Stimulated activated CD8-positive, alpha-beta memory T cell treated with anti-CD3 and anti-CD28 coated beads, Interleukin-7, amount 100 ng/mL, for 24 hours (primary cell): ENCODE results near the gene NCOA7.
"Not testable (repeated sequence)": the region's sequence is repeated elsewhere in the genome, so short reads cannot be mapped to it uniquely, and the experiment has no call there.

Experiments used
- DNase-seq: peaks from one replicate; pipeline ENCODE4 v3.0.0-alpha.2; 2020; ENCODE audit warnings: low read depth

The NCOA7 gene

DNA sequence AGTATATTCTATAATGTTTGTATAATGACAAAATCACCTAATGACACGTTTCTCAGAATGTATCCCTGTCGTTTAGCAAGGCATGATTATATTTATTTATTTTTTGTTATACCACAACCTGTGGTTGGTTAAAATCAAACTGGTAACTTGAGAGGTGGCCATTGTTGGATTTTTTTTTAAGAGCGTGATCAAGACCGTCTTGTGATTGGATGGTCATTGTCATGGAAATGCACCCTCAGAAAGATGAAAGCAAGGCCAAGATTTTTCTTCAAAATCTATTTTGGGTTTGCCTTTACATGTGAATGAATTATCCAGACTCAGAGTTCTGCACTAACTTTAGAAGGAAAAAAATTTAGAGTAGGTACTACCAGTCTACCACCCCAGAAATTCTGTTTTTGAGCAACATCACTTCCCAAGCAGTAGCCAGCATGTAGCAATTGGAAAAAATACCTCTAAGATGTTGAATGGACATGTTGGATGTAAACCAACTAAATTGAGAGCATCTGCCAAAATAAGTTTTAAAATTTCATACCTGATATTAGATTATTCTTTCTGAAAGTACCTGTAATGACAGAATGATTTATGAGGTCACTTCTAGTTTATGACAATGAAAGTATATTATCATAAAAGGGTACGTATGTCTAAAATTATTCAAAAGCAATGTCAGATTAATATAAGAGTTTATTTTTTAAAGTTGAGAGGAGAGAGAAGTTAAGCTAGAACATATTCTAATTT, 50.8 kb downstream of the NCOA7 start:
- DNase-seq, result no peak

DNA sequence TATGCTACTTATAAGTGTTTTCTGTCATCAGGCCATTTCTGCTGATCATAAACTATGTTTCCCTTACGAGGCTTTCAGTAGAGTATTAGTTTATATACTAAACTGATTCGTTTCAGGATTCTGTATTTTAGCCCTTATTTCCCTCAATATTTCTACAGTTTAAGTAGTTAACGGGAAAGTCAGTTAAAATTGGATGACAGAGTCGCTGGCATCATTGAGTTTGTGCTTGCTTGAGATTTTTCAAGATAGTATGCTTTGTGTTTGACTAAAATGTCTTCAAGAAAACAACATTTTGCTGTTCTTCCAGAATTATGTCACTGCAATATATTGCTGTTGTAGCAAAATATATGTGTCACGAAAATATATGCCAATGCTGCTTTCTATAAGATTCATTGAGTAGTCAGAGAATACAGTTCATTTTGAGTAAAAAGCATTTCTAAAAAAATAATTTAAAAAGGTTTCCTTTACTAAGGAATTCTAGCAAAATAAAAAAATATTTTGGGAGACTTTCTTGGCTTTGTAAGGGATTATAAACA, 51.4 kb downstream of the NCOA7 start:
- no peak for DNase-seq

DNA sequence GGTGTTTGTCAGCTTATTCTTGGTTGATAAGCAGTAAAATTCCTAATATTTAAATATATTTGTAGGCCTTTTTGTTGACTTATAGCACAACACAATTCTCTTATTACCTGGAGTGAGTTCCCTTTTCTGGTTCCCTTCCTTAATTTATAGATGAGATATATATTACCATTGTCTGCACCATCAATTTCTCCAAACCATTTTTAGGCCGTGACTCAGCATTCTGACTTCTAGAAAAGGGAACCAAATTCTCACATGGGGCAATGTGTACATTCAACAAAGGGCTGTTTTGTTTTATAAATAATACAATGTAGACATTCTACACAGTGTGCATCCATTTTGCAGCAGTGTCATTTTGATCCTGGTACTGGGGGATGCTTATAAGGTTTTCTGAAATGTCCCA, 52.8 kb downstream of the NCOA7 start:
- DNase-seq, result no peak

DNA sequence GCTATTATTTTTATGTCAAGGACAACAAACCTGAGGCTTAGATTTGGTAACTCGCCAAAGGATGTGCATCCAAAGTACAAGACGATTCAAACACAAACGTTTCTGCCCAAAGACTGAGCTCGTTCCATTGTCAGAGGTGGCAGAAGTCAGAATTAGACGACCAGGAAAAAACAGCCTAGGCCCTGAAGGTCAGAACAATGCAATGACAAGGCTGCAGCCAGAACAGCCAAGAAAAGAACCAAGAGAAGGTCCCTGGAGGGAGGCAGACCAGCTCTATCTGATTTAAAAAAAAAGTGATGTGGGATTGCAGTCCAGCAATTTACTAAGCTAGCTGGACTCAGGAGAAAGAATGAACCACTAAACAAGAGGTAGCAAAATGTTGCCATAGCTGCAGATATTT, 54.2 kb downstream of the NCOA7 start:
- no peak for DNase-seq

DNA sequence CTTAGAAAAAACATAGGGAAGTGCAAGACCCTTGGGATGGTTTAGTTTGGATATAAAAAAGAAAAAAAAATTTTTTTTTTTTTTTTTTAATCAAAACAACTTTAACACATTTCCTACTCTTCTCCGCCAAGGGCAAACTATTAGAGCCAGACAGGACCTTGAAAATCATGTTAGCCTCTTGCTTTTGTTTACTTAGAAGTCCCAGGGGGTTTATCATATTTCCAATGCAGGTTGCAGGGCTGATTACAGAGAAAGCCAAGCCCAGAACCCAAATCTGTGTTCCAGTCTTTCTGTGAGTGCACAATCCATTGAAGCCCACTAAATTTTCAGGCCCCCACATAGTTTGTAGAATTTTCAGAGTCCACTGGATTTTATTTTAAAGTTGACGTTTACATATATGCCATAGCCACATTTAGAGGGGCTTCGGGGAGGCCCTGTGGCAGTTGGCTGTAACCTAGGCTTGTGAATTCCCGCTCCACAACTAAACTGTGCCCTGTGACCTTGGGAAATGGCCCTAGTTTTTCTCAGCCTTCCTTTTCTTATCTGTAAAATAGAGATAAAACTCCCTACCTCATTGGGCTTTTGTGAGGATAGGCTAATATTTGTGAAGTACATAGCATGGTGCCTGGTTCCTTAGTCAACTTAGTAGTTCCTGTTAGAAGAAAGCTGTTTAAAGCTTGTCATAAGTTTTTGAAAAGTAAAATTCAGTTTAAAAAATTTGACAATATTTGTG, 55.7 kb downstream of the NCOA7 start:
- DNase-seq, result no peak

DNA sequence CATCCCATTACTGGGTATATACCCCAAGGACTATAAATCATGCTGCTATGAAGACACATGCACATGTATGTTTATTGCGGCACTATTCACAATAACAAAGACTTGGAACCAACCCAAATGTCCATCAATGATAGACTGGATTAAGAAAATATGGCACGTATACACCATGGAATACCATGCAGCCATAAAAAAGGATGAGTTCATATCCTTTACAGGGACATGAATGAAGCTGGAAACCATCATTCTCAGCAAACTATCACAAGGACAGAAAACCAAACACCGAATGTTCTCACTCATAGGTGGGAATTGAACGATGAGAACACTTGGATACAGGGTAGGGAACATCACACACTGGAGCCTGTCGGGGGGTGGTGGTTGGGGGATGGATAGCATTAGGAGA, 57.5 kb downstream of the NCOA7 start:
- DNase-seq, result not testable (repeated sequence)

DNA sequence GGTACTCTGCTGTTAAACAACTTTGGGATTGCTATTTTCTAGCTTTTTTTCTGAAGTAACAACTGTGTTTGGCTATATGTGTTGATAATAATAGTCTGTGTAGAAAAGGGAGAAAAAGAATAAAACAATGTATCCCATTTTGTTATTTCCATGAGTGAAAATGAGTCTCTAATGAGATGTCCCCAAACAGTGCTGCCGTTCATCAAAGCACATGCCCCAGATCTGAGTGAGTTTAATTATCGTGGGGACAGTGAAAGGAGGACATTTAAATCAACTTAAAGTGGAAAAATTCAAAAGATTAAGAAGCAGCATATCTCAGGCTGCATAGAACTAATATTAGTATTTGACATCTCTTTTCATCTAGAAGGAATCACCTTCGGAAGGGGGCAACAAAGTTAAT, 59.6 kb downstream of the NCOA7 start:
- DNase-seq, result no peak

DNA sequence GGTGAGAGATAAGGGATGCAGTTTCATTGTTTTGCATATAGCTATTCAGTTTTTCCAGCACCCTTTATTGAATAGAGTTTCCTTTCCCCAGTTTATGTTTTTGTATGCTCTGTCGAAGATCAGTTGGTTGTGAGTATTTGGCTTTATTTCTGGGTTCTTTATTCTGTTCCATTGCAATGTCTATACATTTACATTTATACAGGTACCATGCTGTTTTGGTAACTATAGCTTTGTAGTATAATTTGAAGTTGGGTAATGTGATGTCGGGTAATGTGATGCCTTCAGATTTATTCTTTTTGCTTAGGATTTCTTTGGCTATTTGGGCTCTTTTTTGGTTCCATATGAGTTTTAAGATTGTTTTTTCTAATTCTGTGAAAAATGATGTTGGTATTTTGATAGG, 61.8 kb downstream of the NCOA7 start:
- no peak for DNase-seq

DNA sequence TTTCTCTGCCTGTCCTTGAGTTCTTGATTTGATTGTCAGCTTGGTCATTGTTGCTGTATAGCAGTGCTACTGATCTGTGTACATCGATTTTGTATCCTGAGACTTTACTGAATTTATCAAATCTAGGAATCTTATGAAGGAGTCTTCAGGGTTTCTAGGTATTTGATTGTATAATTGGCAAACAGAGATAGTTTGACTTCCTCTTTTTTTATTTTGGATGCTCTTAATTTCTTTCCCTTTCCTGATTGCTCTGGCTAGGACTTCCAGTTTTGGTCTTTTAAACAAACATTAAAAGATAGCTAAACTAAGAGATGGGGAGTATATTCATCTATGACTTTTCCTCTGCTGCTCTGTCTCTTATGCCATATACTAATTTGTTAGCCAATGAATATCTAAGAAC, 62.4 kb downstream of the NCOA7 start:
- no peak for DNase-seq

DNA sequence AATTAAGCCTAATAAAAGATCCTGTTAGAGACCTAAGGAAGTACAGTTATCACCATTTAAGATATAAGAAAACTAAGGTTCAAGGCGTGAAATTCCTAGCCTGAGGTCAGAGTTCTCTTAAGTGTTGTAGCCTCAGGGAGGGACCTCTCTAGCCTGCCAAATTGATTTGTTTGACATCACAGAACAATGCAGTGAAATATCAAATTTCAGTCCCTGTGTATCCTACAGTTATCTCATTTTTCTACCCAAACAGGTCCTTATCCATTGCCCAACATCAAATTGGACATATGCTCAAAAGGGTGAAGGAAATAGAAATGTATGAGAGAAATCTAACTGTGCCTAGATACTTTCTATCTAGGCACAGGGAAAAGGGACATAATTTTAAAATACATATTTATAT, 63.0 kb downstream of the NCOA7 start:
- DNase-seq, result no peak

DNA sequence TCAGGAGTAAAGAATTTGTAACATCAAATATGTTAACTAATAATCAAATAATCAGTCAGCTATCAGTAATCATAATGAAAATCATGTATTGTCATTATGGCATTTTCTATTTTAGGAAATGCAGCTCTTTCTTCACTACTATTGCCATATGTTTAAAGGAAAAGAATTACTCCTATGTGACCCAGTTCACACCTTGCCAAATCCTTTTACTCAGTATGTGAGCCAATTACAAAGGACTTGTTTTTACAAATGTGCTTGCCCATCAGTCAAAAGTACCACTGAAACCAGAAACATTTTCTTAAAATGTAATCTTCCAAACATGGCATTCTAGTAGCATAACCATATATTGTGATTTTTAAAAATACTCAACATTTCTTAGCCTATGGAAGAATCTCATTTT, 63.6 kb downstream of the NCOA7 start:
- no peak for DNase-seq

DNA sequence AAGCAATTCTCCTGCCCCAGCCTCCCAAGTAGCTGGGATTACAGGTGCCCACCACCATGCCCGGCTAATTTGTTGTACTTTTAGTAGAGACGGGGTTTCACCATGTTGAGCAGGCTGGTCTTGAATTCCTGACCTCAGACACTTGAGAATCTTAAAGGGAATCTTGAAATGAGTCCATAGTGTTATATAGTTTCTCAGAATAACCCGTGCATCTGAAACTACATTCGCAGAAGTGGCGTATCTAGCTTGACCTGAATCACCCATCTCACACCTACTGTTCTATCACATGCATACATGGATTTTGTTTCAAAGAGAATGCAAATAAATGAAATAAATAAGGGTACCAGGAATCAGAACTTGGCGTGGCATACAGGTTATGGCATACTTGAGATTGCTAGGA, 65.0 kb downstream of the NCOA7 start:
- no peak for DNase-seq

DNA sequence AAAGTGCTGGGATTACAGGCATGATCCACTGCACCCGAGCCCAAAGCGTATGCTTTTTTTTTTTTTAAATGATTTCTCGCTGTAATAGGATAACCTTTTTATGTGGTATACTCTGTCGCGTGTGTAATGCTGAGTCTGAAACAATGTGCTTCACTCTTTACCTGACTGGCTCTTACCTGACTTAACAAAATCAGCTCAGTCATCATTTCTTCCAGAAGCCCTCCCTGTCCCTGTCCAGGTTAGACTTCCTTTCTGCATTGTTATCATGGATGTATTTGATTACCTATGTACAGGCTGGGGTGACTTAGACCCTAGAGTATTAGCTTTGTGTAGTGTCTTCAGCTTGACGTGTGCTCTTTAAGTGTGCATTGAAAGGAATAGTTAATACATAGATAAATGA, 67.1 kb downstream of the NCOA7 start:
- DNase-seq, result no peak

DNA sequence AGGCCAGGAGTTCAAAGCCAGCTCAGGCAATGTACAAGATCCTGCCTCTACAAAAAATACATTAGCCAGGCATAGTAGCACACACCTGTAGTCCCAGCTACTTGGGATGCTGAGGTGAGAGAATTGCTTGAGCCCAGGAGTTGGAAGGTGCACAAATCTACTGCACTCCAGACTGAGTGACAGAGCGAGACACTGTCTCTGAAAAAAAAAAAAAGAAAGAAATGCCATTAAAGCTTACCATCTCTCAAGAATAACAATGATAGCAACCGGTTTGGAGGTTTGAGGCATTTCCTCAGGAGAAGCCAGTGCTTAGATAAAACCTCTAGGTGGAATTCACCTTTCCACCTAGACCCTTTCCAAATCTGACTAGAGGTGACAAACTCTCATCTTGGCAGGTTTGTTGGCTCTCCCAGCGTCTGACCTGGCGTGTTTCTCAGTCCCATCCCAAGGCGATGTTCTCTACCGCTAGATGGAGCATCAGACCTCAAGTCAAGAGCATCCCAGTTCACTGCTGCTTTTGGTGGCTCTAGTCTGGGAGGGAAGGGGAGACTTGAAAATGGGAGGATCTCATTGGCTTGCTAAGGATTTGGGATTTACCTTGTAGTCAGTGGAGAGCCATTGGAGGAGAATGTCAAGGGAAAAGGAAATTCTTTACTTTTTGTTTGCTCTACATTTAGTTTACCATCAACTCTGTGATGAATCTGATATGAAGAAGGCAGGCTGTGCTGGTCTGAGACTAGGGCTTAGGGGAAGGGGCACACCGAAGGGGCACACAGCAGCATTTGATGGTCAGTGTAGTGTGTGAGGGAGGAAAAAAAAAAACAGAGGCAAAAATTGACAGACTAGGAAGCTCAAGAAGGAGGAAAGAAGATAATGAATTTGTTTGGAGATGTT, 67.9 kb downstream of the NCOA7 start:
- DNase-seq, result no peak

DNA sequence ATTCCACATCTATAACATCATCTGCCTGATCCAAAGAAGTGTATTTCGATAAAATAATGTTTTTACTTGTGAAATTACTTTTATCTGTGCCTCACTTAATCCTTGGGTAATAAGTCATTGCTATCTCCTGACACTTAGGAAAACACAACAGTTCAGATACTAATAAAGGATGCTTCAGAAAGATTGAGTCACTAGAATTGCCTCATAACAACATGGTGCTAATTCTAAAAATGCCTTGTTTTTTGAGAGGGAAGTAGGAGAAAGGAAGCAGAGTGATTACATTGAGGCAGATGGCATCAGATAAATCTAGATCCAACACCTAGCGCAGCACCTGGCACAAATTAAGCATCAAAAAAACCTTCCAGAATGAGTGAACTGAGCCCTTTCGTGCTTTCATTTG, 69.0 kb downstream of the NCOA7 start:
- DNase-seq, result no peak

DNA sequence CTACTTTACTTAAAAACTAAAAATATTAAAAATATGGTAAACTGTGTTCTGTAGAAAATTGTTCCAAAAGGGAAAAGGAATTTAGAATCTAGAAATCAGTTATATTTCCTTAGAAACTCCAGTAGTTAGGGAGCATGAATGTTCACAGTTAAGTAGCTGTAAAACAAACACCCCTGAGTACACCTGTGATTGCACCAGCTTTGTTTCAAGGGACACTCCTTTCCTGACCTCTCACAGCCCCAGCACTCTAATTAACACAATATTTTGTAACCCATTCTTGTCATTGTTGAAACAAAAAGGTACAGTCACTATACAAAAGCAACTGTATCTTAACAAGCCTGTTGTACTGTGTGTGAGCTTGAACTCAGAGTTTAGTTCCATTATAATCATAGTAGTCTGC, 72.3 kb downstream of the NCOA7 start:
- DNase-seq, result no peak

DNA sequence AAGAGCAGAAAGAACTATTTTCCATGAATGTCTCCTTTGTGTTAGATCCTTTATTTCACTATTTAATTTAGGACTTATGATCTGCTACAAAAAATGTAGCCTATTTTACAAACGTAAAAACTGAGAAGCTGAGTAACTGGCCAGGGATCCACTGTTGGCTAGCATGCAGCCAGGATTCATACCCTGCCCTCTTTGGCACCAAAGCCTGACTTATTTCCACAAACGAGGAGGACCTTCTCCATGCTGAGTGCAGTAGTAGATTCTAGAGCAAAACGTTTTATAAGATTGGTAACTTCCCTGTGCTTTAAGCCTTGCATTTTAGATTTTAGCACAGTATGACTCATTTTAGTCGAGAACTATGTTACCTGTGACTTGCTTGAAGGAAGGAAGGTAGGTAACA, 74.3 kb downstream of the NCOA7 start:
- DNase-seq, result no peak

DNA sequence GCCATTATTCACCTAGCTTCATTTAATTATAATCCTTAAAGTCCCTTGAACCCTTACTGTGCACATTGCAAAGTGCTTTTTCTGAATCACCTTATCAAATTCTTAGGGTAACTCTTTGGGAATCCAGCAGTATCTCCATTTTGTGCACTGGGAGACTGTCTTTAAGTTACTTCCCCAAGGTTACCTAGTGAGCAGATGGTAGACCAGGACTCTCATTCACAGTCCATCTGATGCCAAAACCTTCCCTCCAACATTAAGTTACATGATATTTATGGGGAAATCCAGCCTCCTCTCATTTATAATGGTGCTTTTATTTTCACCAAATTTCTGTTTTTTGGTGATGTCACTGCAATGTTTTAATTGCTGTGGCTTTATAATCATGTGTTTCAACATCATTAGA, 75.7 kb downstream of the NCOA7 start:
- no peak for DNase-seq

DNA sequence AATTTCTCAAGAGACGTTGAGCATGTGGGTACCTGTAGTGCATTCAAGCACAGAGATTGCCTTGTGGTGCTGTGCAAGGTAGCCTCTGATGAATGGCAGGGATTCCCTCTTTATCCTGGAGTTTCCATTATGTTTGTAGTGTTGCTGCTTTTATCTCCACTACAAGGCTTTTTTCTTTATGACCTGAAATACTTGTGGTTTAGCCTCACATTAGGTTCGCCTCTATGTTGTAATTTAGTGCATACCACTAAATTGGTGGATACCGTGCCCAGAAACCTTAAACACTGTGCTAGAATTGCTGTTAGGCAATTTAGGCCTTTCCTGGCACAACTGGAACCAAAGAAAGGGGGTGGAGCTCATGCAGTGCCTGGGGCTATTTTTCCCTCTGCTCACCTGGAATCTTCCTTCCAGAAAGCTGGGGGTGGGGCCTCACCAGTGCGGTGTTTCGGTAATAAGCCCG, 76.8 kb downstream of the NCOA7 start:
- DNase-seq, result no peak

DNA sequence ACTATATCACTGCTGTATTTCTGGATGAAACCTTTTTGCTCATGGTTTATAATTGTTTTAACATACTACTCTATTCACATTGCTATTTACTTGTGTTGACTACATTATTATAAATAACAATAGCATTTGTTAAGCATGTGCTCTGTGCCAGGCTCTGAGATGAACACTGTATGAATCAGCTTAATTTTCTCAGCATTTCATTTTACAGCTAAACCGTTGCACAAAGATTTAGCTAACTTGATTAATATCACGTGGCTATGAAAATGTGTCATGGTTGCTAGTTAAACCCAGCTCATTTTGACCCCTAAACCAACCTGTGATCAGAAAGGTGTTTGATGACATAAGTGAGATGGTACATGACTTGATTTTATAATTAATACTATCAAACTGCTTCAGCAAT, 77.5 kb downstream of the NCOA7 start:
- DNase-seq, result no peak

DNA sequence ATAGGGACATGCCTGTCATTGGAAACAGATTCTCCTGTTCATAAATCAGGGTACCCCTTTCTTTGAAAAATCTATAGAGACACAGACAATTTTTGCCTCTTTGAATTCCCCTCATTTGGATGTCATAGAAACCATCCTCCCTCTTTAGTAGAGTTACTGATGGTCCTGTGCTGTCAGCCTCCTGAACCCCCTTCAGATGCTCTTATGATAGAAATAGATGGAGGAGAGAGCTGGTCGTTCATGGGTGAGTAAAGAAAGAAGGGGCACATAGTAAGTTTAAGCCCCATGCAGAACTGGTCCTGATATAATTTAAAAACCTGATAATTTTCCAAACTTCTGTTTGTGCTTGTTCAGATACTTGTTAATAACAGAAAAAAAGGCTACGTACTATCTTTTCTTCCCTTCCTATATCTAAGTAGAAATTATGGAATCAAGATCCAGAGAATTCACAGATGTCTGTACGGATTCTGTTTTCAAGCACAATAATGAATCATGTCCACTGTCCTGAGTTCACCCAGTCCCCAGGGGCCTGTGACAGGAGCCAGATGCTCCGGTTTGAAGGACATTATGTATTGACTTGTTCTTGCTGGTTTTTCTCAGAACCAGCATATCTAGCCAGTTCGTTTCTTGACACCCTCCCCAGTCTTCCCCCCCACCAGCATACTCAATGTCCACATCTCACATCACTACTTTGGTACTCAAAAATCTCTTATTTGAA, 78.1 kb downstream of the NCOA7 start:
- no peak for DNase-seq

DNA sequence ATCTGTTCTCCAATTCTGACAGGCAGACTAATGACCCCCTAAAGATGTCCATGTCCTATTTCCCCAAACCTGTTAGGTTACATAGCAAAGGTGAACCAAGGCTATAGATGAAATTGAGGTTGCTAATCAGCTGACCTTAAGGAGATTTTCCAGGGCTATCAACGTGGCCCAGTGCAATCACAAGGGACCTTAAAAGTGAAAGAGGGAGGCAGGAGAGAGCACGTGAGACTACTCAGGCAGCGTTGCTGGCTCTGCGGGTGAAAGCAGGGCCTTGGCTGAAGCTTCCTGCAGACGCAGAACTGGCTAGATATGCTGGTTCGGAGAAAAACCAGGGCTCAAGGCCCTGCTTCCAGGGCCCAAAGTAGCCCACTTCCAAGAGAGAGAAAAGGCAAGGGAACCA, 78.7 kb downstream of the NCOA7 start:
- no peak for DNase-seq
